Measurements from ENCODE around the gene UQCR11. TPM values are rescaled to one million over a fixed set of nuclear protein-coding genes. Genes with fewer than 3 reads are reported as not detected.

The UQCR11 gene
- total RNA-seq, 3 donors from 2014 or later, result 59.6 to 117 (median 63.4) TPM

DNA sequence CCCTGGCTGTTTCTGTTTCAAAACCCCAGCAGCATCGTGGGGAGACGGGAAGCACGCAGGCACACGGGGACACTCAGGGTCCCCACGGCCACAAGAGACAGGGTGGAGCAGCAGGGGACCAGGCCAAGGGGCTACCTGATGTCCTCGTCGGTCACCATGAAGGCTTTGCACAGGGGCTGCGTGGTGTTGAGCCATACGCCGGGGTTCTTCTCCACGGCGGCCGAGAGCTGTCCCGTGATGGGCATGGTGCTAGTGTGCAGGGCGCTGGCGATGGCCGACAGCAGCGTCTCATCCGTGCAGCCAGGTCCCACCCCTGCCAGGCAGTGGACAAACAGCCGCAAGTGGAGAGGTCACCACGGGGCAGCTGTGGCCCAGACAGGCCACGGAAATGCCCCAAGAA is 24.3 kb downstream of the UQCR11 start:
- Histone ChIP-seq H3K27ac (no peak overlapping the region), H3K27me3 (no peaks in the 10 kb centered on the region), H3K9me3 (no peaks in the 10 kb centered on the region), H3K4me1 (no peaks in the 10 kb centered on the region), H3K36me3 (no peaks in the 10 kb centered on the region), H3K4me3 (no peak overlapping the region)
- intact Hi-C loops (cut with DNase I; ENCODE audit: low total_unique reads), result loop anchor here (1.0 kb wide), 1 partner anchor 46 kb away; no protein-coding TSS in a partner anchor
- TF ChIP-seq, protein P1, sequence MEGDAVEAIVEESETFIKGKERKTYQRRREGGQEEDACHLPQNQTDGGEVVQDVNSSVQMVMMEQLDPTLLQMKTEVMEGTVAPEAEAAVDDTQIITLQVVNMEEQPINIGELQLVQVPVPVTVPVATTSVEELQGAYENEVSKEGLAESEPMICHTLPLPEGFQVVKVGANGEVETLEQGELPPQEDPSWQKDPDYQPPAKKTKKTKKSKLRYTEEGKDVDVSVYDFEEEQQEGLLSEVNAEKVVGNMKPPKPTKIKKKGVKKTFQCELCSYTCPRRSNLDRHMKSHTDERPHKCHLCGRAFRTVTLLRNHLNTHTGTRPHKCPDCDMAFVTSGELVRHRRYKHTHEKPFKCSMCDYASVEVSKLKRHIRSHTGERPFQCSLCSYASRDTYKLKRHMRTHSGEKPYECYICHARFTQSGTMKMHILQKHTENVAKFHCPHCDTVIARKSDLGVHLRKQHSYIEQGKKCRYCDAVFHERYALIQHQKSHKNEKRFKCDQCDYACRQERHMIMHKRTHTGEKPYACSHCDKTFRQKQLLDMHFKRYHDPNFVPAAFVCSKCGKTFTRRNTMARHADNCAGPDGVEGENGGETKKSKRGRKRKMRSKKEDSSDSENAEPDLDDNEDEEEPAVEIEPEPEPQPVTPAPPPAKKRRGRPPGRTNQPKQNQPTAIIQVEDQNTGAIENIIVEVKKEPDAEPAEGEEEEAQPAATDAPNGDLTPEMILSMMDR (IDR thresholded peaks at IDR 0.05), result no peak
- TF ChIP-seq POLR2AphosphoS5 (IDR thresholded peaks at IDR 0.05), result no peak
- no peak for TF ChIP-seq POLR2A (IDR thresholded peaks at IDR 0.05)
- DNase-seq (ENCODE audit: low spot score in 2 of 2), result no peak

DNA sequence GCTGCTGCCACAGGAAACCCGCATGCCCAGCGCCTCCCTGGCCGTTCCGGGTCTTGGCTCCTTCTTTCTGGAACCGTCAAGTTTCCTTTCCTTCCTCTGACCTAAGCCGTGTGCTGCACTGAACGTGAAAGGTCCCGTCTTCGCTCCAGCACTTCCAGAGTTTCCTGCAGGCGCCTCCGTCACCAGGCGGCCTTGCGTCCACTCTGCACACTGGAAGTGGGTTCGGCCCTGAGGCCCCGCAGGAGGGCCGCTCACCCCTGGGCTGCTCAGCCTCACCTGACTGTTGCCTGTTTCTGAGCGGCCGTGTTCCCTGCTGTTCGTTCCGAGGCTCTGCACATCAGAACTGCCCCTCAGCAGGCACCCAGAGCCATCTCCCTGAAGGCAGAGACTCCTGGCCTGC is 24.9 kb downstream of the UQCR11 start:
- Histone ChIP-seq H3K36me3 (no peaks in the 10 kb centered on the region), H3K4me3 (no peak overlapping the region), H3K4me1 (no peaks in the 10 kb centered on the region), H3K27ac (no peak overlapping the region), H3K9me3 (no peaks in the 10 kb centered on the region), H3K27me3 (no peaks in the 10 kb centered on the region)
- no peak for DNase-seq (ENCODE audit: low spot score in 2 of 2)
- TF ChIP-seq POLR2AphosphoS5 (IDR thresholded peaks at IDR 0.05) (no peak), POLR2A (IDR thresholded peaks at IDR 0.05) (no peak)
- TF ChIP-seq, protein P1 (IDR thresholded peaks at IDR 0.05), result no peak
- intact Hi-C loops (cut with DNase I; ENCODE audit: low total_unique reads), result loop anchor here (1.0 kb wide), 1 partner anchor 45 kb away; no protein-coding TSS in a partner anchor

DNA sequence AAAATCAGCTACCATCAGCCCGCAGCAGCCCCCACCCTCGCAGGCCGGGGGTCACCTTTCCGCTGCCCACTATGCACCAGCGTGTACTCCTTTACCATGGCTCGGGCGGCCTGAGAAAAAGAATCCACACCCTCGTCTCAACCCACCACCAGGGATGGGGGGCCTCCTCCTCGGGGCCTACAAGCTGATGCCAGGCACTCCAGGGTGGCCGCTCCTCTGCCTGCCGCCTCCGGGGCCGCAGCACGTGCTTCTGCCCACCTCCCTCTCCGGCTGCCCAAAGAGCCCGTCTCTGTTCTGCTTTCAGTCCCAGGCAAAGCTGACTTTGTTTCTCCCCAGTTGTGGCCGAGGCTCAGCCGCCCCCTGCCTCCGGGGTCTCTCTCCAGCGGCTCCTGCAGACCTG is 26.0 kb downstream of the UQCR11 start:
- no peak for TF ChIP-seq POLR2AphosphoS5 (IDR thresholded peaks at IDR 0.05)
- TF ChIP-seq, protein P1 (IDR thresholded peaks at IDR 0.05), result no peak
- no peak for TF ChIP-seq POLR2A (IDR thresholded peaks at IDR 0.05)
- H3K27me3 ChIP-seq, result no peaks in the 10 kb centered on the region
- no peak overlapping the region for H3K4me3 ChIP-seq
- H3K36me3 ChIP-seq, result no peaks in the 10 kb centered on the region
- intact Hi-C loops (cut with DNase I; ENCODE audit: low total_unique reads), result loop anchor here (1.0 kb wide), 1 partner anchor 46 kb away; no protein-coding TSS in a partner anchor
- H3K27ac ChIP-seq, result no peak overlapping the region
- H3K9me3 ChIP-seq, result no peaks in the 10 kb centered on the region
- no peaks in the 10 kb centered on the region for H3K4me1 ChIP-seq
- no peak for DNase-seq (ENCODE audit: low spot score in 2 of 2)

DNA sequence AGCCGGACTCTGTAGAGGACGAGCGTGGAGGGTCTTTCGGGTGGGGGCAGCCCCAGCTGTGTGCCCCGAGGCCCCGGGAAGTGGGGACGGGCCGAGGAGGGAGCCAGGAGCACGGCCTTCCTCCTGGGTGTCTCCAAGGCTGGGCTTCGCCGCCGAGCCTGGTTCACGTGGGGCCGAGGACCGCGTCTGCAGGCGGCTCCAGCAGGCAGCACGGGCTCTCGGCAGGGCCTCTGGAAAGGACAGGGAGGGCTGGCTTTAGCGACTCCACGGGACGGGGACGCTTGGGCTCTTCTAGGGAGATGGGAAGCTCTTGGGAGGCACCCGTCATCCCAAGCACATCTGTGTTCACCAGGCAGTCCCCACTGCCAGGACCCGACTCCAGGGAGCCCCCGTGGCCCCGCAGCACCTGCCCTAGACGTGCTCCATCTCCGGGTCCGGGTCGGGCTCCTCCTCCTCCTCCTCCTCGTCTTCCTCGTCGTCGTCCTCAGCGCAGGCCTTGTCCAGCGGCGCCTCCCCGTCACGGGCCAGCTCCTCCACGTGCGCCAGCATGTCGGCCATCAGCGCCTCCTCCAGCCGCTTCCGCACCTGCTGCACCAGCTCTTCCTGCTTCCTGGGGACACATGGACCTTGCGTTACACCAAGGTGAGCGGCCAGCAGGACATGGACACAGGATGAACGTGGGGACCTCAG is 27.2 kb downstream of the UQCR11 start:
- intact Hi-C loops (cut with DNase I; ENCODE audit: low total_unique reads), result no loop called here
- Histone ChIP-seq H3K4me3 (no peak overlapping the region), H3K36me3 (no peaks in the 10 kb centered on the region), H3K9me3 (no peaks in the 10 kb centered on the region), H3K27me3 (no peaks in the 10 kb centered on the region), H3K27ac (no peak overlapping the region), H3K4me1 (no peaks in the 10 kb centered on the region)
- TF ChIP-seq, protein P1 (IDR thresholded peaks at IDR 0.05), result no peak
- no peak for TF ChIP-seq POLR2AphosphoS5 (IDR thresholded peaks at IDR 0.05)
- no peak for TF ChIP-seq POLR2A (IDR thresholded peaks at IDR 0.05)
- no peak for DNase-seq (ENCODE audit: low spot score in 2 of 2)

DNA sequence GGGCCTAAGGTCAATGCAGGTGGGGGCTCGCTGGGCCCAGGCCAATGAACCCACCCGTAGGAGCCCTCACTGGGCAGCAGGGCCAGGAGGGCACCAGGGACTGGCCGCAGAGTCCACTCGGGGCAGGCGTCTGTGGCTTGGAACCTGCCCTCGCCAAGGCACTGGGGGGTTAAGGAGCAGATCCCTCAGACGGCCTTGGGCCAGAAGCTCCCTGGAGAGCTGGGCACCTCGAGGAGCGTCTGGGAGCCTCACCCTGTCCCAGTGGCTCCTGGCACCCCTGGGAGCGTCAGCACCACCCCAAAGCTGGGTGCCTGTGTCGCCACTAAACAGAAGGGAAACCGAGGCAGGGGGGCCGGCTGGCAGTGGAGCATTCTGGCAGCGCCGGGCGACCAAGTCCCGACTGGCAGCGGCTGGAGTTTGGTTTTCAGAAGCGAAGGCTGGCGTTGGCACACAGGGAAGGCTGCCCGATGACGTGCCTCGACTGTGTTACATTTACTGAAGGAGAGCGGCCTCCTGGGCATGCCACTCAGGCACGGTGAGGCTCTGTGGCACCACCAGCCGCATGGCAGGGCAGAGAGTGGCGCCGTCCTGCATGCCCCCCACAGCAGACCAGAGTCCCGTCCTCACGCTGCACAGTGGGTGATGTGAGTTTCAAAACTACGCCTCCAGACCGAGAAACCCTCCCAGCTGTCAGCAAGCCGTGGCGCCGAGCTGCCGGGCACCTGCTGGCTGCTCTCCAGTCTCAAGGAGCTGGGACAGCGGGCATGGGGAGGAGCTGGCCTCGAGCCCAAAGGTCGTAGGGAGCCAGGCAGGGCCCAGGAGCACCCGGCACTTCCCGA is 28.0 kb downstream of the UQCR11 start:
- Histone ChIP-seq H3K4me3 (no peak overlapping the region), H3K4me1 (no peaks in the 10 kb centered on the region), H3K9me3 (no peaks in the 10 kb centered on the region), H3K36me3 (no peaks in the 10 kb centered on the region), H3K27me3 (no peaks in the 10 kb centered on the region), H3K27ac (no peak overlapping the region)
- no peak for DNase-seq (ENCODE audit: low spot score in 2 of 2)
- TF ChIP-seq POLR2A (IDR thresholded peaks at IDR 0.05) (no peak), POLR2AphosphoS5 (IDR thresholded peaks at IDR 0.05) (no peak)
- TF ChIP-seq, protein P1 (IDR thresholded peaks at IDR 0.05), result no peak
- intact Hi-C loops (cut with DNase I; ENCODE audit: low total_unique reads), result no loop called here
